Calu3 (cell line): ENCODE measurements around the gene APOO. TPM values are rescaled to one million over a fixed set of nuclear protein-coding genes. Genes with fewer than 3 reads are reported as not detected.

Experiments
- BruUV-seq: library from RNA; stranded (reverse); fragments of 400-500 nt; replicated peaks from 2 replicates; lab custom pipeline; 2021; lab: Mats Ljungman, UMichigan
- CTCF ChIA-PET: fragments of 300-600 bp; sonication (Branson Sonifier 250); formaldehyde crosslinking; loops from one replicate; lab custom pipeline; 2022; ENCODE audit warnings: antibody characterized with exemption; lab: Charles Lee
- DNase-seq: peaks from one replicate; pipeline ENCODE4 v3.0.0; 2022
- H3K27ac Mint-ChIP-seq: one replicate; pipeline ENCODE4 v1.8.0; 2022; ENCODE audit warnings: mixed read lengths; ENCODE audit not compliant: unreplicated experiment
- H3K27me3 Mint-ChIP-seq: one replicate; pipeline ENCODE4 v1.8.0; 2022; ENCODE audit warnings: mixed read lengths; ENCODE audit not compliant: unreplicated experiment
- H3K36me3 Mint-ChIP-seq: one replicate; pipeline ENCODE4 v1.8.0; 2022; ENCODE audit warnings: mild to moderate bottlenecking, moderate library complexity, mixed read lengths; ENCODE audit not compliant: insufficient read depth, unreplicated experiment
- H3K4me1 Mint-ChIP-seq: one replicate; pipeline ENCODE4 v1.8.0; 2022; ENCODE audit warnings: mild to moderate bottlenecking, low read depth, mixed read lengths; ENCODE audit not compliant: unreplicated experiment
- H3K4me3 Mint-ChIP-seq: one replicate; pipeline ENCODE4 v1.8.0; 2022; ENCODE audit warnings: mild to moderate bottlenecking, low read depth, moderate library complexity, mixed read lengths; ENCODE audit not compliant: unreplicated experiment
- H3K9me3 Mint-ChIP-seq: one replicate; pipeline ENCODE4 v1.8.0; 2022; ENCODE audit warnings: low read depth, mixed read lengths; ENCODE audit not compliant: unreplicated experiment
- intact Hi-C: fragments of 100-400 bp; cut with micrococcal nuclease; formaldehyde crosslinking; loops from one replicate; pipeline ENCODE4 v1.10.0; 2022; ENCODE audit not compliant: unreplicated experiment
- total RNA-seq: library from RNA; stranded (reverse); gene quantifications from 2 replicates; pipeline ENCODE4 v1.2.3, GENCODE V29; 2022
- TF ChIP-seq, protein P1 (sequence below): fragments of 200-600 bp; IDR thresholded peaks from one replicate; pipeline ENCODE4 v1.8.0; 2022; ENCODE audit warnings: antibody characterized with exemption; ENCODE audit not compliant: unreplicated experiment

APOO gene
- total RNA-seq, 1 experiment from 2014 or later, result 46.8 TPM

GRCh38 chrX:23785580-23785979 is 122.2 kb downstream of the APOO start:
- peaks cover 71% of the 10 kb centered on the region for H3K36me3 Mint-ChIP-seq
- CTCF ChIA-PET, result interaction anchor here (1.5 to 2.1 kb wide), 2 partner anchors 22 to 116 kb away, joined by 3 to 6 read pairs; no protein-coding TSS in a partner anchor
- DNase-seq, result no peak
- peaks cover 16% of the 10 kb centered on the region for H3K4me1 Mint-ChIP-seq
- no peaks in the 10 kb centered on the region for H3K9me3 Mint-ChIP-seq
- no peaks in the 10 kb centered on the region for H3K27me3 Mint-ChIP-seq
- H3K27ac Mint-ChIP-seq, result peak overlapping the region; percentile 93
- TF ChIP-seq, protein P1, sequence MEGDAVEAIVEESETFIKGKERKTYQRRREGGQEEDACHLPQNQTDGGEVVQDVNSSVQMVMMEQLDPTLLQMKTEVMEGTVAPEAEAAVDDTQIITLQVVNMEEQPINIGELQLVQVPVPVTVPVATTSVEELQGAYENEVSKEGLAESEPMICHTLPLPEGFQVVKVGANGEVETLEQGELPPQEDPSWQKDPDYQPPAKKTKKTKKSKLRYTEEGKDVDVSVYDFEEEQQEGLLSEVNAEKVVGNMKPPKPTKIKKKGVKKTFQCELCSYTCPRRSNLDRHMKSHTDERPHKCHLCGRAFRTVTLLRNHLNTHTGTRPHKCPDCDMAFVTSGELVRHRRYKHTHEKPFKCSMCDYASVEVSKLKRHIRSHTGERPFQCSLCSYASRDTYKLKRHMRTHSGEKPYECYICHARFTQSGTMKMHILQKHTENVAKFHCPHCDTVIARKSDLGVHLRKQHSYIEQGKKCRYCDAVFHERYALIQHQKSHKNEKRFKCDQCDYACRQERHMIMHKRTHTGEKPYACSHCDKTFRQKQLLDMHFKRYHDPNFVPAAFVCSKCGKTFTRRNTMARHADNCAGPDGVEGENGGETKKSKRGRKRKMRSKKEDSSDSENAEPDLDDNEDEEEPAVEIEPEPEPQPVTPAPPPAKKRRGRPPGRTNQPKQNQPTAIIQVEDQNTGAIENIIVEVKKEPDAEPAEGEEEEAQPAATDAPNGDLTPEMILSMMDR, result no peak
- H3K4me3 Mint-ChIP-seq, result peak overlapping the region; percentile 81
- BruUV-seq, result no TSS peak
- intact Hi-C loops, result loop anchor here (5.0 kb wide), 1 partner anchor 37 kb away; no protein-coding TSS in a partner anchor

DNA sequence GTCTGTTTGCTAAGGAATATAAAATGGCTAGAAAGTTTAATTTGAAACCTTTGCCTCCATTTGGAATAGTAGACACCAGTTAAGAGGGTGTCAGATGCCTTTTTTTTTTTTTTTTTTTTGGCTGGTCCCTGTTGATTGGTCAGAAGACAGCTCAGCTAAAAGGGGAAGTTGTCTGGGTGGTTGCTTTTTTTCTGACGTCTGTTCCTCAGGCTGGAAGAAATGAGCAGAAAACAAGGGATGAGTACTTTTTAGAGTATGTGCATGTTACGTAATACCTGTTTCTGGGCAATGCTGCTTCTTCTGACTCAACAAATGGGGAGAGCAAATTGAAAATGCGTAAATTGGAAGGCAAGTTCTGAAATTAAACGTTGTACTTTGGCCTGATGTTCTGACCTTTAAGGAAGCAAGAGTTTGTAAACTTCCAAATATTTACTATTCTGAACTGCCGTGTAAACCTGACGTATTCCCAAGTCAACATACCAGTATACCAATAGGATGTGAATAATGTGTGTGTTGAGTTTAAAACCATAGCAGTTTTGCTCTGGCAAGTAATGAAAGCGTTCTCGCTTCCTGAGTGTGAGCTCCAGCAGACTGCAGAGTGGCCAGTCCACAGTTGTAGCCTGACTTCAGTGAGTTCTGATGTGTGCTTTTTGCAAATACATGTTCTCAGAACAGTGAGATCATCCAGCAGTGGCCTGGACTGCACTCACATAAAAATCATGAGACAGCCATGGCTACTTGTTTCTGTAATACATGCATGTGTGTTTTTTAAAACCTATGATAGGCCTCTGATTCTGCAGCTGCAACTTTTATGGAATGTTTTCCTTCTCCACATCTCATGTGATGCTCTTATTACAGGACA is 123.0 kb downstream of the APOO start:
- Mint-ChIP-seq H3K27me3 (no peaks in the 10 kb centered on the region), H3K9me3 (no peaks in the 10 kb centered on the region), H3K27ac (peak overlapping the region; percentile 93), H3K4me1 (peaks cover 16% of the 10 kb centered on the region), H3K4me3 (peak overlapping the region; percentile 81), H3K36me3 (peaks cover 71% of the 10 kb centered on the region)
- intact Hi-C loops, result loop anchor here (5.0 kb wide), 1 partner anchor 38 kb away; no protein-coding TSS in a partner anchor
- TF ChIP-seq, protein P1, result no peak
- BruUV-seq, result no TSS peak
- CTCF ChIA-PET, result interaction anchor here (1.0 to 2.1 kb wide), 3 partner anchors 18 to 117 kb away, joined by 3 to 6 read pairs (median 3); no protein-coding TSS in a partner anchor
- no peak for DNase-seq

DNA sequence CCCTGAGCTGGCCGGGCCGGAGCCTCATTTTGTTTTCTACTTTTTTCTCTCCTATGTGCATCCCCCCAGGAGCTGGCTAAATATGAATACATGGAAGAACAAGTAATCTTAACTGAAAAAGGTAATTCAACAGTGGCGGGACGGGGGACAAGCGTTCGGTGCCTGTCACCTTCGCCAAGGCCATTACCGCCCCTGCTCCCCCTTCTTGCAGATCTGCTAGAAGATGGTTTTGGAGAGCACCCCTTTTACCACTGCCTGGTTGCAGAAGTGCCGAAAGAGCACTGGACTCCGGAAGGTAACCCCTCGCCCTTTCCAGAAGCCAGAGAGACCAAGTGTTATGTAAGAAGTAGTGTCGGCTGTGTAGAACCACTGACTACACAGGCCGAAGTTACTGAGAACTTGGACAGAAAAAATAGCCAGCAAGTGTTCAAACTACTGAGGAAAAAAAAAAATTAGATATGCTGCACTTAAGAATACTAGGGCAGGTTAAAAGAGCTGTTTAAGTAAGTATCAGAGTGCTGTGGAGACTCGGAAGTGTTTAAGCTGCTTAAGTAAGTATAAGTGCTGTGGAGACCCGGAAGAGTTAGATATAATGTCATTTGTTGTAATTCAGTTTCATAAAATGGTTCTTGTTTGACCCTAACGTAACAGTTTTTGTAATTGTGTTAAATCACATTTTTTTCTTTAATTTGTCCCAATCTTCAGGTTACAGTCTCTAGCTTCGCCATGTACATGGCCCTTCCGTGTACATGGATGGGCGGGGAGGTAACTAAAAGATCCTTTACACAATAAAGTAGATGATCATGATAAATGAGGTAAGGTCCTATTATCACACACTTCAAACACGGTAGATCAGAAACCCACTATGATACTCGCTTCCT is 123.9 kb downstream of the APOO start:
- Mint-ChIP-seq H3K4me1 (peaks cover 23% of the 10 kb centered on the region), H3K27ac (peak overlapping the region; percentile 93), H3K27me3 (no peaks in the 10 kb centered on the region), H3K36me3 (peaks cover 71% of the 10 kb centered on the region), H3K4me3 (peak overlapping the region; percentile 81), H3K9me3 (no peaks in the 10 kb centered on the region)
- TF ChIP-seq, protein P1, result no peak
- intact Hi-C loops, result no loop called here
- CTCF ChIA-PET, result interaction anchor here (1.0 to 2.9 kb wide), 4 partner anchors 19 to 118 kb away, joined by 3 to 45 read pairs (median 5); no protein-coding TSS in a partner anchor
- TSS peak; percentile 60 for BruUV-seq
- no peak for DNase-seq

Other genes with a start within 250 kb of the APOO start
- gene PRDX4, start 240.4 kb downstream of the APOO start, total RNA-seq, result 129 and 132 TPM in 2 replicates
- gene ACOT9, start 164.7 kb downstream of the APOO start, total RNA-seq, result 38.1 and 49.6 TPM in 2 replicates
- gene SAT1, start 124.8 kb downstream of the APOO start, total RNA-seq, result 419 and 426 TPM in 2 replicates
- gene CXorf58, start 68 bp upstream of the APOO start, total RNA-seq, result not detected in 2 replicates
- 4.0 and 4.7 TPM in 2 replicates for gene KLHL15, start 119.2 kb upstream of the APOO start, total RNA-seq
- 255 and 277 TPM in 2 replicates for gene EIF2S3, start 147.0 kb upstream of the APOO start, total RNA-seq
- gene ZFX, start 241.8 kb upstream of the APOO start, total RNA-seq, result 43.3 and 45.1 TPM in 2 replicates